OCI-M1 (cell line): ENCODE measurements around the gene CYTH1.

Experiments
- DNase-seq: peaks from one replicate; lab custom pipeline; 2025; lab: John Stamatoyannopoulos, UW

Gene CYTH1

GRCh38 chr17:78734793-78735641 is 47.1 kb downstream of the CYTH1 start:
- DNase-seq, result no peak

DNA sequence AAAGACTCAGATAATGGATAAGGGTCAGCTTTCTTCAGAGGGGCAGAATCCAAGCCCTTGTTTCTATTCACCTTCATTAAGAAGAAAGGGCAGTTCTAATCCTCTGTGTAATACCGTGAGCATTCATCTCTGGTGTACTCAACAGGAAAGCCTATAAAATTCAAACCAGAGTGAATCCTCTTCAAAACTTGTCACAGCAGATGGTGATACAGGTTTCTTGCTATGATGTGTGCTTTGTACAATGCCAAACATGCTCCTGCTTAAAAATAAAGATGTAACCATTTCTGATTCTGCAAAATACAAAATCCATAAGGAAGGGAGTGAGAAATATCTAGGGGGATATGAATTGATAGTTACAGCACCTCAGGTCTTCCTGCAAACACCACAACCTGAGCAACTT is 49.7 kb downstream of the CYTH1 start:
- DNase-seq, result no peak

DNA sequence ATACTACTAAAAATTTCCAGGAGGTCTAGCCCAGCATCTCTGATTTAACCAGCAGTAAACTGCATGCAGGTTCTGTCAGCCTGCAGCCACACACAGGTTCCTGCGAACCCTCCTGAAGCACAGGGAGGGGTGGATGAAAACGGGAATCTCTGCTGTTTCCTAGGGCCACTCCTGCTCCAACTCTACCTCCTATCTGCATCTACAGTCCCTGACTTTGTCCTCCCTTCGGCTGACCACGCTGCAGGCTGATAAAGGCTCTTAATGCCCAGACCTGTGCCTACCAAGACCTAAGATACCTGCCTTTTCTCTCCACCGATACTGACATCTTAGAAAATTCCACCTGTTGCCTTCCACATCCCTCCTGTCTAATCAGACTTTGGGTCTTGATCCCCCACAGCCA is 50.2 kb downstream of the CYTH1 start:
- no peak for DNase-seq

DNA sequence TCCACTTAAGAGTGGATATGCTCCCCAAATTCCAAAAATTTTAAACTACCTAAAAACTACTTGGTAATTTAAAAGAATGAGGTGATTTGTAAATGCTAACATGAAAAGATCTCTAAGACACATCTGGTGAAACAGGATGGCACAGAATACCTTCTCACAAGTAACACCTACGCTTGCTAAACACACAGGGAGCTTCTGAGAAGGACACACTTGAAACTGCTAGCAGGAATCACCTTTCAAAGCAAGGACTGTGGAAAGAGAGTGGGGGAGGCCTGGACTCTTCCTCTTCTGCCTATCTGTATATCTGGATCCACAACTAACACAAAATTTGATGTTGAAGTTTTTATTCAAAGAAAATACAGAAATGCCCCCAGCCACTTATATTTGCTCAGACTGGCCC is 52.4 kb downstream of the CYTH1 start:
- no peak for DNase-seq

DNA sequence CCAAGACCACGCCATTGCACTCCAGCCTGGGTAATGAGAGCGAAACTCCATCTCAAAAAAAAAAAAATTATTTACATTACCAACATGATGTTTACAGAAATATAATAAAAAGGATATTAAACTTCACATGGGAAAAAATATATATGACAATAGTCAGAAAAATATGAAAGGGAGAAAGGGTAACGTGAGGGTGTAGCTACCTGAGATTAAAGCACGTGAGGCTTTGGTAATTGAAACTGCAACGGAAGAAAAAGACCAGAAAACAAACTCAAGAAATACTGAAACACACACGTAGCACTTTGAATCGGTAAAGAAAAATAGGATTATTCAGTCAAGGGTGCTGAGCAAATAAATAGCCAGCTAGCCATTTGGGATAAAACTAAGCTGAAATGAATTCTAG is 53.6 kb downstream of the CYTH1 start:
- DNase-seq, result no peak

DNA sequence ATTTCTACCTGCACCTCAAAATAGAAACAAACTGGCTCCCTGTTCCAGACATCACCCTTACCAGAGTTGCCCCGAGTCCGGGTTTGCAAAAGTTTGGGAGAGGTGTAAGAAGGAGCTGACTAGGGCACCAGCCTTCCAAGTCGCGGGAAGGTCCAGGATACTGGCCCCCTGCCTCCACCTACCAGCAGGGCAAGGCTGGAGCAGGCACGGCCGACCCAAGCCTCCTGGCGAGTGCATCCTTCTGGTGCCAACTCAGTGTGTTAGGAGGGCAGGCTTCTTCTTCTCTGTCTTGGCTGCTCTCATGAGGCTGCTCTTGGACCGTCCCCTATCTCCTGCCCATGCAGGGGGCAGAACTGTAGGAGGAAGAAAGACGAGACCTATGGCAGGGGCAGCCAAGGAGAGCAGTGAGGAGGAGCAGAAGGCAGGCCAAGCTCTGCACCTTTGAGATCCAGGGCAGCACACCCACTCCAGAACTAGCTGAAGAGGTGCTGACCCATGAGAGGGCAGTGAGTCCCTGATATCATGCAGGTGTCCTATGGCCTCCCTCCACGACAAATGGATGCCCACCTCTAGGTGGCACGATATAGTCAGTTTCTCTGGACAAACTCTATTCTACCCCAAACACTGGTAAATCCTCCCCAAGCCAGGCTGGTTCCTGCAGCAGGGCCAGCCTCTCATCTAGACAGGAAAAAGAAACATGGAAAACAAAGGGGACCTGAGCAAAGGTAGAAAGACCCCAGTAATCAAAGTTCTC is 54.4 kb downstream of the CYTH1 start:
- DNase-seq, result no peak

GRCh38 chr17:78727057-78727456 is 55.0 kb downstream of the CYTH1 start:
- no peak for DNase-seq

- no peak for DNase-seq
Observed at GRCh38 chr17:78726513-78726912, 55.6 kb downstream of the CYTH1 start.

GRCh38 chr17:78725448-78726021 is 56.5 kb downstream of the CYTH1 start:
- peak; percentile 78 for DNase-seq

DNA sequence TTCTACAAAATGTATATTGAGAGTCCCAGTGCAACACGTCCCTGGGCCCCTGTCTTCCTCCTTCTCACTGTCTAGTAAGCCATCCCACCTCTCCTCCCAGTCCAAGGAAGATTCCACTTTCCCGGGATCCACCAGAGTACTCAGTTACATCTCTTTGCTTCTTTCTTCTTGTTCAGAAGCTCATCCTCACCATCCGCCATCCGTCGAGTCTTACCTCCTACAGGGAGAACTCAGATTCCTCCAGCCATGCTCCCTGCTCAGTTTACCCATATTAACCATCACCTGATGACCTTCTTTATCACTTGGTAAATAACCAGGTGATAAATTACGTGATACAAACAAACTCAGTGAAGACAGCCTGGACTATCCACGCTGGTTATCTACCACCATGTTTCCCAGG is 57.1 kb downstream of the CYTH1 start:
- no peak for DNase-seq

- no peak for DNase-seq
Observed at GRCh38 chr17:78724544-78724943, 57.5 kb downstream of the CYTH1 start.

DNA sequence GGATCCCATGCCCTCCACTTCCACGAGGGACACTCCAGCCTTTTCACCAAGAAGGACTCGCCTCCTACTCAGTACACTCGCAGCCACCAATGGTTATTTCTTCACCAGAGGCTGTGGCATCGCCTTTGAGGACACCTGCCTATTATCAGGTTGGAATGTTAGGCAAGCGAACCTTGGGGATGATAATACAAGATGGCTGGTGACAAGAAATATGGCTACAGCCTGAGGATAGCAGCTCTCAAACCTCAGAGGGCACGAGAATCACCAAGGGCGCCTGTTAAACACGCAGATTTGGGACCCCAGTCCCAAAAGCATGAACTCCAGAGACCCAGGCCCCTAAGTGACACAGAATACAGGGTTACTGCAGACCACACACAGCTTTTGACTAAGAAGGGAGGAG is 58.1 kb downstream of the CYTH1 start:
- no peak for DNase-seq

DNA sequence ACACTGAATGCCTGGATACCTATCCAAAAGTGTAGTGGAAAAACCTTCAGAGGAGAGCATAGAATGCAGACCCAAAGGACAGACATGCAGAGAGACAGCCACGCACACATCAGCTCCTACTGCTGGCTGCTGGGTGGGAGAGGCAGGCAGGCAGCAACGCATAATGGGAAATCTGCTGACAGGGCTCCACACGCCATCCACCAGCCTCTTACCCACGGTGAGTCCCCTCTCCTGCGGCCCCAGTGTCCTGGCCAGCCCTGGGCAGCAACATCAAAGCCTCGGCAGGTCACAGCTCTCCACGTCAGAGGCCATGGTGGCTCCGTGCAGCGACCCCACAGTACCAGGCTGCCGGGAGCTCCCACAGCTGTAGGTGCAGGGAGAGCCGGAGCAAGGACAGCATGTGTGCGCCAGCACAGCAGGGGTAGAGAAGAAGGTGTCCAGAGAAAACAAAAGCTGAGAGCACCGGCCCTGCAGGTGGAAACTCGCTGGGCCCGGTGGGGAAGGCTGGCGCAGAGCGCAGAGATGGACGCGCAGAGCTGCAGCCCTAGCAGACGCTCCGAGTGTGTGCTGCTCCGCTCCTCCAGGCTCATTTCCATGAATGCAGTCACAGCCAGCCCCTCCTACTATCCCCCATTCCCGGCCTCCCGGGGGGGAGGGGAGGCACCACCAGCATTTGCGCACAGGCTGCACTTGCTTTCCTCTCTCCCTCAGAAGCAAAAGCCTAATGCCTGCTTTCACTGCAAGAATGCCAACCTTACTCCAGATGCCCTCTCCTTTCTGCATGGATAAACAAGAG is 58.9 kb downstream of the CYTH1 start:
- no peak for DNase-seq

- DNase-seq, result no peak
Observed at GRCh38 chr17:78722246-78722761, 59.8 kb downstream of the CYTH1 start.

DNA sequence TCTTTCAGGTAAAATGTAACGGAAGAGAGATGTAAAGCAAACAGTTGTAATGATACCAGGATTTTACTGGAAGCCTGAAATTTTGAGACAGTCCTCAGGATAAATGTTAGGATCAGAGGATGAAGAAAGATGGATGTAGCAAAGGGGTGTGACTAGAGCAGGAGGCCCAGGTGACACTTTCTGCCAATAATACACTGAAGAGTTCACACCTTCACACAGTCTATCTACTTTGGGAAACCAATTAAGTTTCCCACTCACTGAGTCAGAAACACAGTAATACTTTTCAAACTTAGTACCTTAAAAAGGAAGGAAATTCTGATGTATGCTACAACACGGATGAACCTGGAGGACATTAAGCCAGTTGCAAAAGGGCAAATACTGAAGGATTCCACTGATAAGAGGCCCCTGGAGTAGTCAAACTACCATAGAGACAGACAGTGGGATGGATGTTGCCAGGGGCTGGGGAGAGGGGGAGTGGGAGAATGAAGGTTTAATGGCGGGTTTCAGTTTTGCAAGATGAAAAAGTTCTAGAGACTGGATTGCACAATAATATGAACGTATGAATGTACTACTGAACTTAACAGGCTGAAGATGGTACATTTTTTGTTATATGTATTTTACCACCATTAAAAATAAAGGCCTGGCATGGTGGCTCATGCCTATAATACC is 62.3 kb downstream of the CYTH1 start:
- DNase-seq, result no peak

DNA sequence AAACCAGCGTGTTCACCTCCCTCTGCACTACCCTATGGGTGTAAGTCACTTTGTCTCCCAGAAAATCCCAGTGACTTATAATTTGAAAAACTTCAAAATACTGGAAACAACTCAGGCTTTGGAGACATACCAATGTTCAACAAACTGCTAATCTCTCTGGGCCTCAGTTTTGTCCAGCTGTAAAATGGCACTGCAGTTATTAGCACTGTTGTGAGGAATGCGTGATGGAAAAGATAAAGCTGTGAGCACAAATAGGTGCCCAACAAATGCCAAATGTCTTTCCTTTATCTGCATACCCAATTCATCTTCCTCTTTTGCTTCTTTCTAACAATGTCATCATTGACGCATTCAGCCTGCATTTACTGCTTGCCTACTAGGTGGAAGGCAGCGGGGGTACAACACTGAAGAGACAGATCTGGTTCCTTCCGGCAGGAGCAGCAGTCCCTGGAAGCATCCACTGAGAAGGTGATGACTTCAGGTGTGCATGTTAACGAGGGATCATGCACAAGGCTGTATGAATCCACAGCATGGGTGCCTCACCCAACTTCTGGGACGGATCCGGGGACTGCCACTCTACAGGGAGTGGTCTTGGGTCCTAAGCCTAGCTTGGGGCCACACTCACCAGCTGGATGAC is 63.4 kb downstream of the CYTH1 start:
- no peak for DNase-seq

GRCh38 chr17:78717431-78717980 is 64.6 kb downstream of the CYTH1 start:
- DNase-seq, result no peak

- no peak for DNase-seq
Observed at GRCh38 chr17:78716814-78717393, 65.2 kb downstream of the CYTH1 start.

DNA sequence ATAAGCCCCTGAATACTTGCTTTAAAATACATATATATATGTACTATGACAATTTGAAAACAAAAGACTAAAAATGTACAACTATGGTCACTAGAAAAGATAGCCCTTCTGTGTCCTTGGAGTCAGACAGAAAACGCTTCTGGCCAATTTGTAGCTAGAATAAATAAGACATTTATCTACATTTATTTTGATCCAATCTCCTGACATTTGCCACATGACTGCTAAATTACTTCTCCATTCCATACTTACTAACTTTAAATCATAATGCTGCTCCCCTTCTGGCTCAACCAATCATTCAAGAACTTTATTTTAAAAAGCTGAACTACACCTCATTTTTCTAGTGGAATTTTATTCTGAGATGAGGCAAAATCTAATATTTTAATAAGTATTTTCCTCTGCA is 65.8 kb downstream of the CYTH1 start:
- DNase-seq, result no peak

- no peak for DNase-seq
Observed at GRCh38 chr17:78715876-78716275, 66.2 kb downstream of the CYTH1 start.
